T-helper 1 cell treated with Interleukin-12 subunit alpha and Interleukin-12 subunit beta and Interleukin-4 antibody, amounts not matched to agents 30 μg/mL and 1 μg/mL, for 36 hours (primary cell): ENCODE results near the gene CACNG8.

Experiments
- H3K27ac Mint-ChIP-seq: one replicate; pipeline ENCODE4 v1.8.0; 2021; ENCODE audit warnings: mild to moderate bottlenecking, mixed read lengths
- H3K27me3 Mint-ChIP-seq: one replicate; pipeline ENCODE4 v1.8.0; 2021; ENCODE audit warnings: low read depth, mixed read lengths
- H3K36me3 Mint-ChIP-seq: one replicate; pipeline ENCODE4 v1.8.0; 2021; ENCODE audit warnings: low read depth, mixed read lengths
- H3K4me1 Mint-ChIP-seq: one replicate; pipeline ENCODE4 v1.8.0; 2021; ENCODE audit warnings: low read depth, mixed read lengths
- H3K4me3 Mint-ChIP-seq: one replicate; pipeline ENCODE4 v1.8.0; 2021; ENCODE audit warnings: mild to moderate bottlenecking, moderate library complexity, mixed read lengths
- H3K9me3 Mint-ChIP-seq: one replicate; pipeline ENCODE4 v1.8.0; 2021; ENCODE audit warnings: mixed read lengths

The CACNG8 gene

DNA sequence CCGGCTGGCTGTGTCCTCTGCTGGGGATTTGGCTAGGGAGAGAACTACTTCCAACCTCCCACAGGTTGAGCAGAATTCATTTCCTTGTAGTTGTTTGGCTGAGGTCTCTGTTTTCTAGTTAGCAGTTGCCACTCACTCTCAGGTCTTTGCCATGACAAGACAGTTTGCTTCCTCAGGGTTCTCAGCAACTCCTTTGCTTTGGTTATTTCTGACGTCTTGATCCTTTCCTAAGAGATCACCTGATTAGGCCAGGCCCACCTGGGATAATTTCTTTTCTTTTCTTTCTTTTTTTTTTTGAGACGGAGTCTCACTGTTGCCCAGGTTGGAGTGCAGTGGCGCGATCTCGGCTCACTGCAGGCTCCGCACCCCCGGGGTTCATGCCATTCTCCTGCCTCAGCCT is 9.4 kb upstream of the CACNG8 start:
- Mint-ChIP-seq H3K27ac (no peak overlapping the region), H3K4me3 (no peak overlapping the region), H3K36me3 (peaks cover 1% of the 10 kb centered on the region), H3K4me1 (no peaks in the 10 kb centered on the region), H3K27me3 (peaks cover 21% of the 10 kb centered on the region), H3K9me3 (no peaks in the 10 kb centered on the region)

DNA sequence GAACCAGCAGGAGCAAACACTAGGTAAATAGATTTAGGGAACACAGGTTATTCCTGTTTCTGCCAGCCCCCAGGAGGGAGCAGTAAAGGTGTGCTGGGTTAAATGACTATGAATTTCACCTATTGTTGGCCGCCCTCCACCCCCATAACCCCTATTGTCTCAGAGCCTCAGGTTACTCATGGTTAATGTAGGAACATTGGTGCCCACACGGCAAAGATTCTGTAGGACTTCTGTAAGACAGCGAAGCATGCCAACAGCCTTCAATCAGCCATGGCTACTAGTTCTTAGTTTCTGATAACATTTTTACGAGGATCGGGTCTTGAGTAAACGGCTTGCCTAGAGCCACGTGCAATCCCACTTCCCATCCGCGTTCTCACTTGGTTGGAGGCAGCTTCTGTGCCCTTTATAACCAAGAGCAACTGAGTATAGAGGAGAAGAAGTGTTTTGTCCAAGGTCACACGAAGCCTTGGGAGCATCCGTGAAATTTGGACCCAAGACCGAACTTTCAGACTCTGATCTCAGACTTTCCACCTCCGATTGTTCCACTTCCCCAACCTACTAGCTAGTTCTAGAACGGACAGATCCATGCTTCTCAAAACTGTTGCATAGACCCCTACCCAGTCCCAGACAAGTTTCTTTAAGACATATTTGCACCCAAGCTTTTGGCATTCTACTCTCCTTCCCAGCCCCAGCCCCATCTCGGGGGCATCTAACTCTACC is 5.1 kb upstream of the CACNG8 start:
- H3K36me3 Mint-ChIP-seq = peaks cover 3% of the 10 kb centered on the region
- no peak overlapping the region for H3K27ac Mint-ChIP-seq
- no peak overlapping the region for H3K4me3 Mint-ChIP-seq
- H3K9me3 Mint-ChIP-seq = no peaks in the 10 kb centered on the region
- H3K4me1 Mint-ChIP-seq = peaks cover 2% of the 10 kb centered on the region
- H3K27me3 Mint-ChIP-seq = peaks cover 56% of the 10 kb centered on the region

DNA sequence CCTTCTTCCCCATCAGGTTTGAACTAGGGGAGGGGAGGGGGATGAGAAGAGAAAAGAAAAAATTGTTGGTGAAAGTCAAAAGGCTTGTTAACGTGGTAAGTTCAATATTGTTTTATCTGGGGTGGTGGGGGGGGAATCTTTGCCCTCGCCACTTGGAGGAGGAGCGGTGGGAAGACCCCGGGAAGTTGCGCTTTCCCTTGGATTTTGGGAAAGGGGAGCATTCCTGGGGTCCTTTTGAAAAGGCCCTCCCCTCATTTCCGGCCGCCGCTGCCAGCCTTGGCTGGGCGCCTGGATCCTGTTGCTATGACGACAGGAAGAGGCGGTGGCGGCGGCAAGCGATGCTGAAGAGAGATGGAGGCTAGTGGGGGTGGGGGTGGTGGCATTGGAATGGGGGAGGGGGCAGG is 4.6 kb upstream of the CACNG8 start:
- Mint-ChIP-seq H3K27ac (no peak overlapping the region), H3K9me3 (no peaks in the 10 kb centered on the region), H3K4me3 (no peak overlapping the region), H3K27me3 (peaks cover 56% of the 10 kb centered on the region), H3K36me3 (peaks cover 3% of the 10 kb centered on the region), H3K4me1 (peaks cover 2% of the 10 kb centered on the region)

DNA sequence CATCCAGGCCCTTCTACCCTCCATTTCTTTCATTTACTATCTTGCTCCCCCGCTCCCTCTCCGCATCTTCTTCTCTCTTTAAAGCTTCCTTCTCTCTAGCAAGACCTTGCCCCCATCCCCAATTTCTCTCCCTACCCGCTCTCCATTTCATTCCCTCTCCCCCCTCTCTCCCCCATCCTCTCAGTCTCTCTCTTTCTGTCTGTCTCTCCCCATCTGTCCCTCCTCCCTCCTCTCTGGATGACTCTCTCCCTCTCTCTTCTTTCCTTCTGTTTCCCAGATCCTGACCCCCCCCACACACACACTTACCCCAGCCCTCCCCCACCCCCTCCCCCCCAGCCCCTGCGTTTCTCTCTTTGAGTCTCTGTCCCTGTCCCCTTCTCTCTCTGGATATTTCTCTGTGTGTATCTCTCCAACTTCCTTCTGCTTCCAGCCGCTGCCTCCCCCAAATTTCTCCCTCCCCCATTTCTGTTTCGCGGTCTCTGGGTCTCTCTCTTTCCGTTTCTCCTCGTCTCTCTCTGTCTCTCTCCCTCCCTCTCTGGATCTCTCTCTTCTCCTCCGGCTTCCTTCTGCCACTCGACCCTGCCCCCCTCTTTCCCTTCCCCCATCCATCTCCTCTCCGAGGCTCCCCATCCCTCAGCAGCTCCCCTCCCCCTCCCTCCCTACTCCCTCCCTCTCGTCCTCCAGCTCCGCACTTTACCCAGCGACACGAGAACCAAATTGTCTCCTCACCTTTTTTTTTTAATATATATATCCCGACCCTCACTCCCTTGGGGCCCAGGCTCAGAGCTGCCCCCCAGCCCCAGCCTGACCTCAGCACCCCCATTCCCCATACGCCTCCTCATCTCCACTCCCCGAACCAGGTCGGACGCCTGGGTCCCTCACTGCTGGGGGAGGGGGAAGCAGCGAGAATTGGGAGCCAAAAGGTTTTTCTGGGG is 3.6 kb upstream of the CACNG8 start:
- Mint-ChIP-seq H3K27ac (no peak overlapping the region), H3K4me1 (peaks cover 2% of the 10 kb centered on the region), H3K4me3 (no peak overlapping the region), H3K27me3 (peaks cover 64% of the 10 kb centered on the region), H3K9me3 (no peaks in the 10 kb centered on the region), H3K36me3 (peaks cover 3% of the 10 kb centered on the region)

DNA sequence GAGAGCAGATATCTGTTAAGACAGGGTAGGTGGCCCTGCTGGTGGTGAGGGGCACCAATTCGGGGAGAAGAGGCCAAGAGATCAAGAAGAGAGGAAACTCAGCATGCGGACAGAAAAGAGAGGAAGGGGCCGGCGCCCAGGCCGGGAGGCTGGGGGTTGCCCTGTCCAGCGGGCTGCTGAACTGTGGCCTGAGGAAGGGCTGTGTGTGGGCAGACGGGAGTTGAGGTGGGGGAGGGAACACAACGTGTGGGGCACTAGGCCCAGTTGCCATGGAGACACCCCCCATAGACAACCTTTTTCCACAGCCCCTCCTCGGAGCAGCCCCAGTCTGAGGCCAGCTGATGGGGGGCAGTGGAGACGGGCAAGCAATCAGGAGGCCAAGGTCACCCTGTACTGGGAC is 2.5 kb upstream of the CACNG8 start:
- peaks cover 72% of the 10 kb centered on the region for H3K27me3 Mint-ChIP-seq
- peaks cover 2% of the 10 kb centered on the region for H3K4me1 Mint-ChIP-seq
- H3K27ac Mint-ChIP-seq = no peak overlapping the region
- peaks cover 3% of the 10 kb centered on the region for H3K36me3 Mint-ChIP-seq
- H3K9me3 Mint-ChIP-seq = no peaks in the 10 kb centered on the region
- no peak overlapping the region for H3K4me3 Mint-ChIP-seq

DNA sequence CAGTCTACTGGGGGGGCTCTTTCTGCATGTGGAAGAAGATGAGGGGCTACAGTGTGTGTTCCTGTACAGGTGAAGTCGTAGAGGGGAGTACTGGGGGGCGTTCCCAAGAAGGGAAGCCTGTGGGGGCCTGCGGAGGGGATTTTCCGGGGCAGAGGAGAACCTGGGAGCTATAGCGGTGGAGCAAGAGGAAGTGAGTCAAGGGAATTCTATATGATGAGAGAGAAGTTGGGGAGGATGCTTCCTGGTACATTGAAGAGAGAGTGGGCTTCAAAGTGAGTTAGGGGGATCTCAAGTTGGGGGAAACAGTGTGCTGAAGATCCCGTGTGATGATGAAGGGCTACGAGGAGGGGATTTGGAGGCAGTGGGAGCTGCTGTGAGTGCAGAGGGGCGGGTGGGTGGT is 1.9 kb upstream of the CACNG8 start:
- Mint-ChIP-seq H3K27ac (no peak overlapping the region), H3K4me1 (peaks cover 2% of the 10 kb centered on the region), H3K4me3 (no peak overlapping the region)

DNA sequence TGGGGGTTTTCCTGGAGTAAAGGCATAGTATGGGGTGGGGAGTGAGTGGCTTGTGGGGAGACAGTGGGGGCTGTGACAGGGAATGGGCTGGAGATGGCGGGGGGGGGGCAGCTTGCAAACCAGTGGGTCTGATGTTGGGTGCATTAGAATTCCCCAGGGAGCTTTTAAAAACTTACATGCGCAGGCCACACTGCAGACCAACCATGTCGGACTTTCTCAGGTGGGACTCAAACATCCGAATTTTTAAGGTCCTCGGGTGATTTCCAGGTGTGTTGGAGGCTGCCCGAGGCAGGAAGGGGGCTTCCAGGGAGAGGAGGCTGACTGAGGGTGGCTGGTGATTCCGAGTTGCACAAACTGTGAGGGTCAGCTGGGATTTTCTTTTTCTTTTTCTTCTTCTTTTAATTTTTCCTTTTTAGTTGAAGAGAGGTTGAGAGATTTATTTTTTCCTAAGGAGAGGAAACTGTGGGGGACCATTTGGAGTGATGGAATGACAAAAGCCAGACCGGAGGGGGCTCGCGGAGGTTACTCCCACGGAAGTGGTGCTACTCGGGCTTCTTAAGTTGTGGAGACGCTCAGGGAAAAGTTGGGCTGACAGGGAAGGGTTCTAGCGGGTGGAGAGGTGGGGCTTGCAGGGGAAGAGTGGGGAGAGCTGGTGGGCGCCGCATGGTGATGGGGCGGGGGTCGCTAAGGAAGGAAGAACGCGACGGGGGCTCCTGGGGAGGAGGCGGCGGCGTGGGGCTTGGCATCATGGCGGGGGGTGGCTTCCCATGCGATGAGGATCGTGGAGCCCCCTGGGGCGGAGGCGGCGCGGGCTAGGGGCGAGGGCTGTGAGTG is 997 bp upstream of the CACNG8 start:
- H3K27ac Mint-ChIP-seq = no peak overlapping the region
- H3K27me3 Mint-ChIP-seq = peaks cover 71% of the 10 kb centered on the region
- H3K9me3 Mint-ChIP-seq = no peaks in the 10 kb centered on the region
- peaks cover 3% of the 10 kb centered on the region for H3K36me3 Mint-ChIP-seq
- H3K4me3 Mint-ChIP-seq = no peak overlapping the region
- H3K4me1 Mint-ChIP-seq = peaks cover 2% of the 10 kb centered on the region

More for the DNA sequence above, 1.9 kb upstream of the CACNG8 start:
- Mint-ChIP-seq H3K36me3 (peaks cover 3% of the 10 kb centered on the region), H3K9me3 (no peaks in the 10 kb centered on the region), H3K27me3 (peaks cover 71% of the 10 kb centered on the region)

DNA sequence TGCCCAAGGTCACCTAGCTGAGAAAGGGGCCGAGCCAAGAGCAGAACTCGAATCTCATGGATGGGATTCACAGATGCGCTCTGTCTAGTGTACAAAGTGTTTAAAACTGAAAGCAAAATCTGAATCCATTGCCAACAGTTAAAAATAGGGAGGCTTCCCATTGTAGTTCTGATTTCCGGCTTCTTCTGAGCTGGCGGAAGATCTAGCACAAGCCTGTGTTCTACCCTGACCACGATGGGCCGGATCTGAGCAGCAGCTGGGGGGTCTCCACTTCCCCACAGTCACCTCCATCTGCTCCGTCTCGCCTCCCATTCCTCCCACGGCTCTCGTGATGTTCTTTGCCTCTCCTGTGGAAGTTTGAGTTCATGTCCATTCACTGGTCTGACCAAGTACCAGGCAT is 2.4 kb downstream of the CACNG8 start:
- H3K36me3 Mint-ChIP-seq = no peaks in the 10 kb centered on the region

DNA sequence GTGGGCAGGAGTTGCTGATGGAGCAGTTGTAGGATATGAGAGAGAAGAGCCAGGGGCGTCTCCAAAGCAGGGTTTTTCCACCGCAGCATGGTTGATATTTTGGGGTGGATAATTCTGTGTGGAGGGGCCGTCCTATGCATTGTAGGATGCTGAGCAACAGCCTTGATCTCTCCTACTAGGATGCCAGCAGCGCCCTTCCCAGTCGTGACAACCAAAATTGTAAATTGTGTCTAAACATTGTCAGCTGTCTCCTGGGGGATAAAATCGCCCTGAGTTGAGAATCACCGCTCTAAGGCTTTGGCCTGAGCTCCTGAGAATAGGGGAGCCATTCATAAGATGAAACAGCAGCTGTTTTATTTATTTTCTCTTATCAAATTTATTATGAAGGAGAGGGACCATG is 4.2 kb downstream of the CACNG8 start:
- H3K9me3 Mint-ChIP-seq = no peaks in the 10 kb centered on the region
- no peaks in the 10 kb centered on the region for H3K36me3 Mint-ChIP-seq
- H3K4me3 Mint-ChIP-seq = no peak overlapping the region
- no peaks in the 10 kb centered on the region for H3K4me1 Mint-ChIP-seq
- H3K27ac Mint-ChIP-seq = no peak overlapping the region
- H3K27me3 Mint-ChIP-seq = peaks cover 23% of the 10 kb centered on the region

More for the DNA sequence above, 2.4 kb downstream of the CACNG8 start:
- no peak overlapping the region for H3K4me3 Mint-ChIP-seq
- no peak overlapping the region for H3K27ac Mint-ChIP-seq
- H3K4me1 Mint-ChIP-seq = no peaks in the 10 kb centered on the region
- H3K27me3 Mint-ChIP-seq = peaks cover 41% of the 10 kb centered on the region
- no peaks in the 10 kb centered on the region for H3K9me3 Mint-ChIP-seq

DNA sequence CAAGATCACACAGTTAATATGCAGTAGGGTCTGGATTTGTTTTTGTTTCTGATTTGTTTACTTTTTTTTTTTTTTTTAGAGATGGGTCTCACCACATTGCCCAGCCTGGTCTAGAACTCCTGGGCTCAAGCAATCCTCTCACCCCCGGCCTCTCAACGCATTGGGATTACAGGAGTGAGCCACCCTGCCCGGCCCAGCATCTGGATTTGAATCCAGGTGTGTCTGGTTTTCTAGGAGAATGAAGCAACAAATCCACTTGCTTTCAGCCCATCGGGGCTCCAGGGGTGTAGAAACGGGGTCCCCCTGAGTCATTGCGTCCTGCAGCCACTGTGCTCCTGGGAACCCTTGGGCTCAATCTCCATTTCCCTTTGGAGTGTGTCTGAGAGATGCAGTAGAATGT is 6.6 kb downstream of the CACNG8 start:
- H3K9me3 Mint-ChIP-seq = no peaks in the 10 kb centered on the region
- no peaks in the 10 kb centered on the region for H3K36me3 Mint-ChIP-seq
- H3K4me3 Mint-ChIP-seq = no peak overlapping the region
- no peaks in the 10 kb centered on the region for H3K4me1 Mint-ChIP-seq
- peaks cover 11% of the 10 kb centered on the region for H3K27me3 Mint-ChIP-seq
- H3K27ac Mint-ChIP-seq = no peak overlapping the region

DNA sequence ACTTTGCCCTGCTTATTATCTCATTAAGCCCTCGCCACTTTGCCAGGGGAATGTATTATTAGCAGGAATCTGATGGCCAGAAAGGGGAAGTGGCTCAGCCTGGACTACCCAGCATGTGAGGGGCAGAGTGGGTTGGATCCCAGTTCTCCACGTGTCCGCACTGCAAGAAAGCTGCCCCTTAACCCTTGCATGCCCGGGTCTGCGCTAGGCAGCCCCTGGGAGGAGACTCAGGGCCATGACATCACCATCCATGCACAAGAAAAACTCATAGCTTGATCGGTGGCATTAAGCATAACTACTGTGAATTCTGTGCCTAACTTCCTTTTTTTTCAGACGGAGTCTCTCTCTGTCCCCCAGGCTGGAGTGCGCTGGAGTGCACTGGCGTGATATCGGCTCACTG is 8.9 kb downstream of the CACNG8 start:
- no peak overlapping the region for H3K27ac Mint-ChIP-seq
- no peaks in the 10 kb centered on the region for H3K4me1 Mint-ChIP-seq
- H3K27me3 Mint-ChIP-seq = no peaks in the 10 kb centered on the region
- no peak overlapping the region for H3K4me3 Mint-ChIP-seq
- H3K9me3 Mint-ChIP-seq = no peaks in the 10 kb centered on the region
- no peaks in the 10 kb centered on the region for H3K36me3 Mint-ChIP-seq

DNA sequence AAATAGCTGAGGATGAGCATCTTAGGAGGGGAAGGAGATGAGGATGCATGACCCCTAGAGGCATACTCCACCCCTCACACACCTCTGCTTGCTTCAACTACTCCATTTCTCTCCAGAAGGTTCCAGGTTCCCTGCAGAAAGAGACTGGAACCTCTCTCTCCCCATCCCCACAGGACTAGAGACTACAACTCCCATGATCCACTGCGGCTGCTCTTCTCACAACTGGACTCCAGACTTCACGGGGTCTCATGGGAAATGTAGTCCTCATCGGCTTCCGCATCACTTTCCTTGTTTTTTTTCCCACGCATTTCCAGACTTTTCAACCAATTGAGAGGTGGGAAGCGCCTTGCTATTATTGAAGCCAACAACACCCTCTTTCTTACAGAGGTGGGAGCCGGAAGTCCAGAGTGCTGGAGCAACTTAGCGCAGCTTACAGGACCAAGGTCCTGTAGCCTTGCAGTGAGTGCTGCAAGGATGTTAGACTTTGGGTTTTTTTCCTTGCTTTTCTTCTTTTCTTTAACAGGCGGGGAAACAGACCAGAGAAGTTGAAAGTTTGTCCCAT is 14.8 kb downstream of the CACNG8 start:
- peak overlapping the region; percentile 8 for H3K27ac Mint-ChIP-seq
- peaks cover 46% of the 10 kb centered on the region for H3K27me3 Mint-ChIP-seq
- H3K4me1 Mint-ChIP-seq = peaks cover 15% of the 10 kb centered on the region
- peaks cover 9% of the 10 kb centered on the region for H3K36me3 Mint-ChIP-seq
- peaks cover 18% of the 10 kb centered on the region for H3K9me3 Mint-ChIP-seq
- H3K4me3 Mint-ChIP-seq = peak overlapping the region; percentile 33

DNA sequence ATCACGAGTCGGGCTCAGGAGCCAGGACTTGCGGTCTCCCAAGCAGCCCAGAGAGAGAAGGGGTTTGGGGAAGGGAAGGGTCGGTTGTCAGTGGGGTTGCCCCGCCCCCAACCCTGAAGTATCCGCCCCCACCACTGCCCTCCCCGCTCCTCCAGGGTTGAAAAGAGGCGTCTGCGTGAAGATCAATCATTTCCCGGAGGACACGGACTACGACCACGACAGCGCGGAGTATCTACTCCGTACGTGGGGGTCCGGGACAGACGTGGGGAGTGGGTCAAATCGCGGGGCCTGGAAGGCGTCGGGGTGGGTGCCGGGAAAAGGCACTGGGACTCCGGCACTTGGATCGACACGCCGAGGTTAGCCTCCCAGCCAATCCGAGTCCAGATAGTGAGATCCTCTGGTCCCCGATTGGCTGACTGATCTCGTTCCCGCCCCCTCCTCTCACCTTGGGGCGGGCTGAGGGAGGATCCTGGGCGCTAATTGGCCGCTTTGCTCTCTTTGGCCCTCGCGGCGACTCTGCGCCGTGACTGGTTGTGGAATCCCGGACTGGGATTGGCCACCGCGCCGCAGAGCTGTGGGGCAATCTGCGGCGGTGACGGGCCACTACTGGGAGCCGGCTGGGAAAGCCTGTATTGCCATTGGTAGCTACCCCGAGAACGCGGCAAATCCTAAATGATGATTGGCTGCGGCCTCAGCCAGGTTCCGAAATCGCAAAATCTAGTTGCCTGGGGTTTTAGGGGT is 15.4 kb downstream of the CACNG8 start:
- H3K27ac Mint-ChIP-seq = peak overlapping the region; percentile 8

More for the DNA sequence above, 15.4 kb downstream of the CACNG8 start:
- H3K4me1 Mint-ChIP-seq = peaks cover 15% of the 10 kb centered on the region
- peak overlapping the region; percentile 33 for H3K4me3 Mint-ChIP-seq
- H3K36me3 Mint-ChIP-seq = peaks cover 9% of the 10 kb centered on the region
- peaks cover 46% of the 10 kb centered on the region for H3K27me3 Mint-ChIP-seq
- H3K9me3 Mint-ChIP-seq = peaks cover 18% of the 10 kb centered on the region
